Colon (tissue), 2 donors: ENCODE measurements around the gene RET.

Experiments used
- FAIRE-seq: peaks from 2 replicates; lab custom pipeline; 2012; peaks lifted over from hg19 to GRCh38; lab: Jason Lieb, UNC
- donor health status: control.
- donor health status: control.

RET gene

GRCh38 chr10:43109671-43110249 is 32.9 kb downstream of the RET start:
- no peak for FAIRE-seq

GRCh38 chr10:43110338-43111071 is 33.6 kb downstream of the RET start:
- no peak for FAIRE-seq

GRCh38 chr10:43111101-43111500 is 34.2 kb downstream of the RET start:
- no peak for FAIRE-seq

- no peak for FAIRE-seq
These were observed 35.2 kb downstream of the RET start for GRCh38 chr10:43111921-43112607.

GRCh38 chr10:43112608-43112961 is 35.7 kb downstream of the RET start:
- no peak for FAIRE-seq

GRCh38 chr10:43113201-43114087 is 36.6 kb downstream of the RET start:
- FAIRE-seq = no peak

- FAIRE-seq = no peak
These were observed 37.3 kb downstream of the RET start for GRCh38 chr10:43114088-43114742.

- FAIRE-seq = no peak
These were observed 38.1 kb downstream of the RET start for GRCh38 chr10:43114743-43115611.

GRCh38 chr10:43115881-43116595 is 39.2 kb downstream of the RET start:
- no peak for FAIRE-seq

- no peak for FAIRE-seq
These were observed 39.7 kb downstream of the RET start for GRCh38 chr10:43116596-43116995.

- no peak for FAIRE-seq
These were observed 40.3 kb downstream of the RET start for GRCh38 chr10:43117031-43117776.

- no peak for FAIRE-seq
These were observed 41.1 kb downstream of the RET start for GRCh38 chr10:43117777-43118583.

GRCh38 chr10:43118631-43119415 is 42.0 kb downstream of the RET start:
- no peak for FAIRE-seq

- FAIRE-seq = no peak
These were observed 42.7 kb downstream of the RET start for GRCh38 chr10:43119416-43120115.

- FAIRE-seq = no peak
These were observed 43.5 kb downstream of the RET start for GRCh38 chr10:43120116-43120928.

- no peak for FAIRE-seq
These were observed 44.1 kb downstream of the RET start for GRCh38 chr10:43120929-43121314.
